ENCODE data around the gene SLC35F3.

- TF ChIP-seq CTCF (IDR thresholded peaks at IDR 0.05; ENCODE audit: poor library complexity) = no peak
- TF ChIP-seq EZH2 (IDR thresholded peaks at IDR 0.05; ENCODE audit: borderline replicate concordance) = no peak
Observed at GRCh38 chr1:233912447-233912846, 8.0 kb downstream of the SLC35F3 start.
